K562 (cell line): ENCODE results near the gene CCDC82. TPM values are rescaled to one million over a fixed set of nuclear protein-coding genes. Genes with fewer than 3 reads are reported as not detected.

Source experiments
- ARID1B ChIP-seq: fragments of 450-650 bp; IDR thresholded peaks from 2 replicates; pipeline ENCODE4 v1.6.1; 2016; ENCODE audit warnings: antibody characterized with exemption, mild to moderate bottlenecking, inconsistent platforms
- BRD4 ChIP-seq: fragments of 200-600 bp; sonication (generic); IDR thresholded peaks from 2 replicates; pipeline ENCODE4 v1.6.1; 2017; ENCODE audit warnings: inconsistent platforms
- CBFA2T2 ChIP-seq: fragments of 450-650 bp; conservative IDR thresholded peaks from 2 replicates; pipeline ENCODE4 v1.6.1; 2017; ENCODE audit warnings: mild to moderate bottlenecking
- CREBBP ChIP-seq: IDR thresholded peaks from one replicate; pipeline ENCODE4 v1.6.1; 2012; ENCODE audit warnings: low read depth, mild to moderate bottlenecking, control low read depth, inconsistent platforms, low read length
- DNMT1 ChIP-seq: fragments of 450-650 bp; IDR thresholded peaks from 2 replicates; pipeline ENCODE4 v1.6.1; 2016; ENCODE audit warnings: antibody characterized with exemption, mild to moderate bottlenecking
- E2F3 ChIP-seq: fragments of 250-450 bp; sonication (Bioruptor Pico); IDR thresholded peaks from 2 replicates; pipeline ENCODE4 v1.4.0; 2020; ENCODE audit warnings: mild to moderate bottlenecking
- HNRNPUL1 ChIP-seq: fragments of 200-400 bp; formaldehyde crosslinking; IDR thresholded peaks from 2 replicates; pipeline ENCODE4 v1.6.1; 2017; ENCODE audit warnings: low read length
- PTRF ChIP-seq: fragments of 450-650 bp; IDR thresholded peaks from 2 replicates; pipeline ENCODE4 v1.6.1; 2016; ENCODE audit warnings: mild to moderate bottlenecking, missing genetic modification characterization, missing compliant biosample characterization
- PTTG1 ChIP-seq: fragments of 450-650 bp; IDR thresholded peaks from 2 replicates; pipeline ENCODE4 v1.6.1; 2016; ENCODE audit warnings: low read depth, mild to moderate bottlenecking, missing genetic modification characterization, missing compliant biosample characterization
- RAD21 ChIP-seq, 2 experiments: fragments of 250-450 bp in 1 of 2; fragments of 450-650 bp in 1 of 2; sonication (Bioruptor Pico) in 1 of 2; formaldehyde crosslinking in 1 of 2; IDR thresholded peaks in 1 of 2; conservative IDR thresholded peaks in 1 of 2; 2 replicates each; pipeline versions ENCODE4 v1.4.0 to v1.8.0; 2020 to 2022; ENCODE audit warnings: mild to moderate bottlenecking in 2 of 2, moderate library complexity in 1 of 2
- SMC3 ChIP-seq: conservative IDR thresholded peaks from 2 replicates; pipeline ENCODE4 v1.6.1; 2011; ENCODE audit warnings: low read depth, low read length, improper control_type of control experiment; ENCODE audit not compliant: insufficient read depth
- SOX6 ChIP-seq: fragments of 450-650 bp; IDR thresholded peaks from 2 replicates; pipeline ENCODE4 v1.6.1; 2014; ENCODE audit warnings: mild to moderate bottlenecking
- SP1 ChIP-seq: sonication (generic); formaldehyde crosslinking; IDR thresholded peaks from 2 replicates; pipeline ENCODE4 v1.8.1; 2022; ENCODE audit warnings: mild to moderate bottlenecking, missing genetic modification reagents
- ZNF133 ChIP-seq: fragments of 250-450 bp; sonication (Bioruptor Pico); IDR thresholded peaks from 2 replicates; pipeline ENCODE4 v1.4.0; 2020; ENCODE audit warnings: mild to moderate bottlenecking
- ZNF347 ChIP-seq: fragments of 450-650 bp; formaldehyde crosslinking; IDR thresholded peaks from 2 replicates; pipeline ENCODE4 v1.4.0; 2020; ENCODE audit warnings: low read depth, mild to moderate bottlenecking, moderate library complexity
- ZNF354B ChIP-seq: fragments of 250-450 bp; sonication (Bioruptor Pico); IDR thresholded peaks from 2 replicates; pipeline ENCODE4 v1.4.0; 2020
- ZNF696 ChIP-seq: fragments of 250-450 bp; sonication (Bioruptor Pico); conservative IDR thresholded peaks from 2 replicates; pipeline ENCODE4 v1.4.0; 2020; ENCODE audit warnings: mild to moderate bottlenecking, moderate library complexity
- polyA plus RNA-seq, 8 experiments: library from polyadenylated mRNA; depleted of rRNA in 4 of 8; stranded (reverse) in 5 of 8; unstranded in 3 of 8; fragments of >200 nt; fragmentation: Nextera tagmentation in 2 of 8; fragmentation: Illumina TruSeq in 1 of 8; extraction: Ambion mirVana in 2 of 8; extraction: Trizol in 1 of 8; gene quantifications; 2 replicates each; pipeline versions ENCODE4 v1.2.1 to v1.2.3, GENCODE V29; 2011 to 2014; ENCODE audit warnings: inconsistent platforms in 1 of 8, missing spikeins in 1 of 8
- total RNA-seq, 7 experiments: library from RNA; depleted of rRNA in 6 of 7; stranded (reverse); fragments of >200 nt in 6 of 7; fragmentation: Illumina TruSeq in 2 of 7; extraction: Trizol in 2 of 7; gene quantifications; 2 replicates each; pipeline versions ENCODE4 v1.2.1 to v1.2.3, GENCODE V29; 2011 to 2021; ENCODE audit warnings: low replicate concordance in 1 of 7
- TF ChIP-seq, protein P1 (sequence below): sonication (generic); formaldehyde crosslinking; IDR thresholded peaks from 2 replicates; pipeline ENCODE4 v1.8.0; 2022; ENCODE audit warnings: mild to moderate bottlenecking, low read depth, missing genetic modification reagents
- TF ChIP-seq, protein P2 (sequence below): IDR thresholded peaks from 3 replicates; pipeline ENCODE4 v1.6.1; 2011; ENCODE audit warnings: borderline replicate concordance, mild to moderate bottlenecking; ENCODE audit not compliant: insufficient read length, insufficient read depth
- TF ChIP-seq, protein P3 (sequence below): sonication (generic); formaldehyde crosslinking; IDR thresholded peaks from 2 replicates; pipeline ENCODE4 v1.8.0; 2023; ENCODE audit warnings: mild to moderate bottlenecking, missing genetic modification reagents

CCDC82 gene
- total and polyA plus RNA-seq, 9 of the 15 experiments (the other 6 are each of a cell fraction or from before 2014, with no cell fraction given): 12.5 to 51.3 (median 24.5) TPM

DNA sequence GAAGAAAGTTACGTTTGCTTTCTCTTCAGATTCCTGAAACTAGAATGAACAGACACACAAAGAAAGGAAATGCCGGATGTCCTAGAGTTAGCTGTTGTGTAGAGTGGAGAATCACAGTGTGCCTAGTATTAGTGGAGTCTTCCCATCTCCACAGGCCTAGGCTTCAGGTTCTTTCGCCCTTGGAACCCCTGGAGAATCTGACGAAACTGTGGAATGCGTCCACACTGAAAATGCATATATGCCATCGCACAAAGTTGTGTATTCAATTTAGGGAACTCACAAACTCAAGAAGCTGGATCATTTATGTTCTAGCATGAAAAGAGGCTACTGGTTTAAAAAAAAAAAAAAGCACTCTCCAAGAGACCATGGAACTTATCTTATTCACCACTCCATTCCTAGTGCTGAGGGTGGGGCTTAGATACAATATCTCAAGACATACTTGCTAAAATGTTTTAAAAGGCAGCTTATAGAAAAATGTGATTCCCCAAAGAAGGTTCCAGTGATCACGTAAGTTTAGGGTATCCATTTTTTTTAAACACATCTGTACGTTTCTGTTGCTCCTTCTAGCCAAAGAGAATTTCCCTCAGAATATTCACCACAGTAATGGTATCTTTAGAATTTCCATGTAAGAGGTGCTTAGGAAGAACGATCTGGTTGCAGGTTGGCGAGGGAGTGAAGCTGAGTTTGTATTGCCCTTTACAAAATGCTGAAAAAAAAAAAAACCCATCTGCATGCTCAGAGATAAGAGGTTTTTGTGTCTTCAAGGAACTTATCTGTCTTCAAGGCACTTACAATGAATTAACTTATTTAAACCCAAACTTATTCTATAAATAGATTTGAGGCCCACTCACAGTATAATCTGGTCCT lies 66.7 kb downstream of the CCDC82 start (continued):
- TF ChIP-seq CREBBP: no peak
- no peak for TF ChIP-seq ZNF696 (CRISPR knock-in tag)
- no peak for TF ChIP-seq ZNF133
- no peak for TF ChIP-seq SP1 (CRISPR knock-in tag)
- TF ChIP-seq PTRF (tag): no peak
- no peak for TF ChIP-seq RAD21 (CRISPR knock-in tag; conservative IDR thresholded peaks at IDR 0.05 in 1 of 2, IDR thresholded peaks at IDR 0.05 in 1 of 2)
- peak; percentile 69 for TF ChIP-seq ARID1B
- TF ChIP-seq ZNF354B: no peak
- TF ChIP-seq, protein P1, sequence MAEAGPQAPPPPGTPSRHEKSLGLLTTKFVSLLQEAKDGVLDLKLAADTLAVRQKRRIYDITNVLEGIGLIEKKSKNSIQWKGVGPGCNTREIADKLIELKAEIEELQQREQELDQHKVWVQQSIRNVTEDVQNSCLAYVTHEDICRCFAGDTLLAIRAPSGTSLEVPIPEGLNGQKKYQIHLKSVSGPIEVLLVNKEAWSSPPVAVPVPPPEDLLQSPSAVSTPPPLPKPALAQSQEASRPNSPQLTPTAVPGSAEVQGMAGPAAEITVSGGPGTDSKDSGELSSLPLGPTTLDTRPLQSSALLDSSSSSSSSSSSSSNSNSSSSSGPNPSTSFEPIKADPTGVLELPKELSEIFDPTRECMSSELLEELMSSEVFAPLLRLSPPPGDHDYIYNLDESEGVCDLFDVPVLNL: no peak
- TF ChIP-seq CBFA2T2: peak; percentile 29; the same call in 1 of the 2 replicates
- no peak for TF ChIP-seq ZNF347 (CRISPR knock-in tag)
- peak; percentile 62 for TF ChIP-seq SOX6
- no peak for TF ChIP-seq SMC3
- TF ChIP-seq BRD4: 0 out of 2 replicates have a peak, but pooled peaks have one; percentile 18
- no peak for TF ChIP-seq DNMT1
- TF ChIP-seq PTTG1: no peak
- TF ChIP-seq, protein P2, sequence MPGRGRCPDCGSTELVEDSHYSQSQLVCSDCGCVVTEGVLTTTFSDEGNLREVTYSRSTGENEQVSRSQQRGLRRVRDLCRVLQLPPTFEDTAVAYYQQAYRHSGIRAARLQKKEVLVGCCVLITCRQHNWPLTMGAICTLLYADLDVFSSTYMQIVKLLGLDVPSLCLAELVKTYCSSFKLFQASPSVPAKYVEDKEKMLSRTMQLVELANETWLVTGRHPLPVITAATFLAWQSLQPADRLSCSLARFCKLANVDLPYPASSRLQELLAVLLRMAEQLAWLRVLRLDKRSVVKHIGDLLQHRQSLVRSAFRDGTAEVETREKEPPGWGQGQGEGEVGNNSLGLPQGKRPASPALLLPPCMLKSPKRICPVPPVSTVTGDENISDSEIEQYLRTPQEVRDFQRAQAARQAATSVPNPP: no peak
- TF ChIP-seq HNRNPUL1: no peak
- TF ChIP-seq E2F3 (CRISPR knock-in tag): no peak
- TF ChIP-seq, protein P3, sequence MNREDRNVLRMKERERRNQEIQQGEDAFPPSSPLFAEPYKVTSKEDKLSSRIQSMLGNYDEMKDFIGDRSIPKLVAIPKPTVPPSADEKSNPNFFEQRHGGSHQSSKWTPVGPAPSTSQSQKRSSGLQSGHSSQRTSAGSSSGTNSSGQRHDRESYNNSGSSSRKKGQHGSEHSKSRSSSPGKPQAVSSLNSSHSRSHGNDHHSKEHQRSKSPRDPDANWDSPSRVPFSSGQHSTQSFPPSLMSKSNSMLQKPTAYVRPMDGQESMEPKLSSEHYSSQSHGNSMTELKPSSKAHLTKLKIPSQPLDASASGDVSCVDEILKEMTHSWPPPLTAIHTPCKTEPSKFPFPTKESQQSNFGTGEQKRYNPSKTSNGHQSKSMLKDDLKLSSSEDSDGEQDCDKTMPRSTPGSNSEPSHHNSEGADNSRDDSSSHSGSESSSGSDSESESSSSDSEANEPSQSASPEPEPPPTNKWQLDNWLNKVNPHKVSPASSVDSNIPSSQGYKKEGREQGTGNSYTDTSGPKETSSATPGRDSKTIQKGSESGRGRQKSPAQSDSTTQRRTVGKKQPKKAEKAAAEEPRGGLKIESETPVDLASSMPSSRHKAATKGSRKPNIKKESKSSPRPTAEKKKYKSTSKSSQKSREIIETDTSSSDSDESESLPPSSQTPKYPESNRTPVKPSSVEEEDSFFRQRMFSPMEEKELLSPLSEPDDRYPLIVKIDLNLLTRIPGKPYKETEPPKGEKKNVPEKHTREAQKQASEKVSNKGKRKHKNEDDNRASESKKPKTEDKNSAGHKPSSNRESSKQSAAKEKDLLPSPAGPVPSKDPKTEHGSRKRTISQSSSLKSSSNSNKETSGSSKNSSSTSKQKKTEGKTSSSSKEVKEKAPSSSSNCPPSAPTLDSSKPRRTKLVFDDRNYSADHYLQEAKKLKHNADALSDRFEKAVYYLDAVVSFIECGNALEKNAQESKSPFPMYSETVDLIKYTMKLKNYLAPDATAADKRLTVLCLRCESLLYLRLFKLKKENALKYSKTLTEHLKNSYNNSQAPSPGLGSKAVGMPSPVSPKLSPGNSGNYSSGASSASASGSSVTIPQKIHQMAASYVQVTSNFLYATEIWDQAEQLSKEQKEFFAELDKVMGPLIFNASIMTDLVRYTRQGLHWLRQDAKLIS (CRISPR knock-in tag): no peak
